ENCODE data around the gene ATP2A3. TPM values are rescaled to one million over a fixed set of nuclear protein-coding genes. Genes with fewer than 3 reads are reported as not detected.
A peak's percentile ranks its signal among the peaks of the same experiment; 100 is the strongest.

Gene ATP2A3
- total RNA-seq, 2 donors from 2014 or later, result 43.8 to 49.5 TPM

DNA sequence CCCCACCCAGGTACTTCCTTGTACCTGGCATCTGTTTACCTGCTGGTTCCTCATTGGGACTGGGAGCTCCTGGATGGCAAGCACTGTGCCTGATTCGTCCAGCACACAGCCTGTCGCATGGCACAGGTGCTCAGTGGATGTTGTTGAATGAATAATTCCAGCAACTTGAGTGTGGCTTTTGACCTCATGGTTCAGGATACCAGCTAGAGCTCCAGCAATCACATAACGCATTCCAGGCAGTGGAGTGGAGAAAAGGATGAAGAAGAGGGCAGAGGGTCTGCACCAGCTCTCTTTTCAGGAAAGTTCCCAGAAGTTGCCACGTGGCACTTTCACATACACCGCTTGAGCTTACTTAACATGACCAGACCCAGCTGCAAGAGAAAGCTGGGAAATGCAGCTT, 70.0 kb downstream of the ATP2A3 start:
- Histone ChIP-seq H3K4me3 (no peak overlapping the region), H3K9me3 (no peaks in the 10 kb centered on the region), H3K4me1 (peaks cover 67% of the 10 kb centered on the region), H3K27ac (peak overlapping the region; percentile 68 to 80 (median 77)), H3K36me3 (replicated peaks in 1 of 2; ENCODE audit: insufficient read depth in 1 of 2, low read depth in 2 of 2) (no peaks in the 10 kb centered on the region), H3K27me3 (no peaks in the 10 kb centered on the region)
- TF ChIP-seq POLR2A (IDR thresholded peaks at IDR 0.05), result no peak
- TF ChIP-seq, protein P1, sequence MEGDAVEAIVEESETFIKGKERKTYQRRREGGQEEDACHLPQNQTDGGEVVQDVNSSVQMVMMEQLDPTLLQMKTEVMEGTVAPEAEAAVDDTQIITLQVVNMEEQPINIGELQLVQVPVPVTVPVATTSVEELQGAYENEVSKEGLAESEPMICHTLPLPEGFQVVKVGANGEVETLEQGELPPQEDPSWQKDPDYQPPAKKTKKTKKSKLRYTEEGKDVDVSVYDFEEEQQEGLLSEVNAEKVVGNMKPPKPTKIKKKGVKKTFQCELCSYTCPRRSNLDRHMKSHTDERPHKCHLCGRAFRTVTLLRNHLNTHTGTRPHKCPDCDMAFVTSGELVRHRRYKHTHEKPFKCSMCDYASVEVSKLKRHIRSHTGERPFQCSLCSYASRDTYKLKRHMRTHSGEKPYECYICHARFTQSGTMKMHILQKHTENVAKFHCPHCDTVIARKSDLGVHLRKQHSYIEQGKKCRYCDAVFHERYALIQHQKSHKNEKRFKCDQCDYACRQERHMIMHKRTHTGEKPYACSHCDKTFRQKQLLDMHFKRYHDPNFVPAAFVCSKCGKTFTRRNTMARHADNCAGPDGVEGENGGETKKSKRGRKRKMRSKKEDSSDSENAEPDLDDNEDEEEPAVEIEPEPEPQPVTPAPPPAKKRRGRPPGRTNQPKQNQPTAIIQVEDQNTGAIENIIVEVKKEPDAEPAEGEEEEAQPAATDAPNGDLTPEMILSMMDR (IDR thresholded peaks at IDR 0.05), result no peak
- no peak for ATAC-seq
- WGBS, 2 donors, result 57 to 67% methylated on average over 4 to 5 of the region's 5 CpGs
- intact Hi-C loops (cut with DNase I), result no loop called here
- DNase-seq, result peak in 1 of 4 donors; percentile 36

DNA sequence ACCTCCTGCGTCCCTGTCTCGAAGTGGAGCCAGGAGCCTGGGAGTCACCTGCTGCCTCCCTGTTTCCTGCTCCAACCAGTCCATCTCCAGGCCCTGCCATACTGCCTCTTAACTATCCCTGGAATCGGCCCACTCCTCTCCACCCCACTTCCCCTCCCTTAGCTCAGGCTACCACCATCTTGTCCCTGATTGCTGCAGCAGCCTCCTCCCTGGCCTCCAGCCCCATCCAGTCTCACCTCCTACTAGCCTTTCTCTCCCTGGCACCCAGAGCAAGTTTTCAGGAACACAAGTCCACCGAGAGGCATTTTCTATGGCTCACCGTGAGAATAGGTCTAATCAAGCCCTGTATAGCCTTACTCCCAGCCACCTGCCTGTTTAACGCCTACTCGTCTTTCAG, 70.5 kb downstream of the ATP2A3 start:
- TF ChIP-seq POLR2A (IDR thresholded peaks at IDR 0.05), result no peak
- TF ChIP-seq, protein P1 (IDR thresholded peaks at IDR 0.05), result no peak
- ATAC-seq (no peak), DNase-seq (no peak)
- H3K9me3 ChIP-seq, result no peaks in the 10 kb centered on the region
- H3K36me3 ChIP-seq (replicated peaks in 1 of 2; ENCODE audit: insufficient read depth in 1 of 2, low read depth in 2 of 2), result no peaks in the 10 kb centered on the region
- H3K4me3 ChIP-seq, result no peak overlapping the region
- intact Hi-C loops (cut with DNase I), result no loop called here
- H3K4me1 ChIP-seq, result peaks cover 67% of the 10 kb centered on the region
- 38 to 45% methylated on average over 7 of the region's 7 CpGs for WGBS, 2 donors
- peak overlapping the region; percentile 68 to 80 (median 77) for H3K27ac ChIP-seq
- H3K27me3 ChIP-seq, result no peaks in the 10 kb centered on the region

DNA sequence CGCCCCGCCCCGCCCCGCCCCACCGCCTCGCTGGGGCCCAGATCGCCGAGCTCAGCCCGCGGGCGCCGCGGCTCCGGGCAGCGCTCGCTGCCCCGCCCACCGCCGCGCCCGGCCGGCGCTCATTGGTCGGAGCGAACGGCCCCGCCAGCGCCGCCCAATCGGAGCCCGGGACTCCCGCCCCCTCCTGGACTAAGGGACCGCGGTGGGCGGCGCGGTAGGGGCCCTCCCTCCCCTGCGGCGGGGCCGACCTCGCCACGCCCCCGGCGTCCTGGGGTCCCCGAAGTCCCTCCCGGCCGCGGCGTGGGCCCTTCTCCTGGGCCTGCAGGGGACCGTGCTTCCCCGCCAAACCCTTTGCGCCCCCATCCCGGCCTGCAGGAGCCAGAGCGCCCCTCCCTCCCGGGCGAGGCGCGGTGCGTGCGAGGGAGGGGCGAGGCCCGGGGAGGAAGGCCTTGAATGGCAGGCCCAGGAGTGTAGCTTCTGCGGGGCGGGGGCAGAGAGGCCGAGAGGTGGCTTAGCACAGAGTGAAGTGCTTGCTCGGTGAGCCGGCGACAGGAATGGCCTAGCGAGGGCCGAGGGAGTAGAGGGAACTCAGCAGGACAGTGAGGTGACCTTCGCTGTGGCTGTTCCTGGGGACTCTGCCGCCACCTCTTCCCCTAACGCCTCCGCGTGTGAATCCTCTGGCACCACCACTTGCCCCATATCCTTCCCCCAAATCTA, 71.1 kb downstream of the ATP2A3 start, which contains the start of gene CAMKK1:
TSS of gene CAMKK1 (minus strand) at position 51 of the 717 bp plus-strand sequence. CDS start 7,366 bp downstream, outside the sequence.
- Histone ChIP-seq H3K36me3 (replicated peaks in 1 of 2; ENCODE audit: insufficient read depth in 1 of 2, low read depth in 2 of 2) (no peaks in the 10 kb centered on the region), H3K4me3 (peak within 1 kb of the TSS; percentile 44 to 67), H3K27ac (peak within 1 kb of the TSS; percentile 68 to 80 (median 77)), H3K27me3 (no peaks in the 10 kb centered on the region), H3K4me1 (peaks cover 69% of the 10 kb centered on the region), H3K9me3 (no peaks in the 10 kb centered on the region)
- peak in 2 of 3 donors; percentile 58 to 68 for TF ChIP-seq POLR2A (IDR thresholded peaks at IDR 0.05)
- TF ChIP-seq, protein P1 (IDR thresholded peaks at IDR 0.05), result peak in 2 of 7 experiments; percentile 21 to 29
- DNase-seq (peak; percentile 90 to 93 (median 90)), ATAC-seq (peak; percentile 86)
- intact Hi-C loops (cut with DNase I), result no loop called here
- 6 to 17% methylated on average over 8 to 40 of the region's 75 CpGs for WGBS, 2 donors

DNA sequence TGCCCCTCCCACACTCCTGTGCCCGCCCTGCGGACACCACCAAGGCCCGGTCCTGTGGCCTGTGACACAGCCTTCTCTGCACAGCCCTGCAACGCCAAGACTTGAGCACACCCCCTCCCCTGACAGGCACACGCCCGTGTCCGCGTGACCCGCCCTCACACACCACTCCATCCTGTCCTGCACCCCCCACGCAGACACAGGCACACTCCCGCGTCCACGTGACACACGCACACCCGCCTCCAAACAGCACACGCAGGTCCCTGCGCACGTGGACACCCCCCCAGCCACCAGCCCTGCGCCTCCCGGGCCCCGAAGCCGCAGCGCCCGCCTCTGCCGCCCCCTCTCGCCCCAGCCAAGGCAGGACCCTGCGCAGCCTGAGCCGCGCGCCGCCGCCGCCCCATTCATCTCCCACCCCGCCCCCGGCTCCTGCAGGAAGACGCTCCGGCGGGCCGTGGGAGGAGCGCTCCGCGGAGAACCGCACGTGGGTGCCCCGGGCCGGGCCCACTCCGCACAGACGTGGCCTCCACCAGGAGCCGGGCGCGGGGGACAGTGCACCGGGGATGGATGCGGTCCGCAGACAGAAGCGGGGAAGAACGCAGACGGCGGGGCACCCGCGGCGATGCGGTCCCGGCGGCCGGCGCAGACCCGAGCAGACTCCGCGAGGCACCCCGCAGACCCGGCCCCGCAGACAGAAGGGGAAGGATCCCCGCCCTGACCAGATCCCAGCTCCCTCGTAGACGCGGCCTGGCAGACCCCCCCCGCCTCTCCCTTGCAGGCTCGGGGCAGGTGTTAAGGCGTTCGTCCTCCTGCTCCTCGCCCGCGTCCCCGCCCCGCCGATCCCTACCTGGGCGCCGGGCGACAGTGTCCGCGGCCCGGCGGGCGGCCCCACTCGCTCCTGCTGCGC, 71.9 kb downstream of the ATP2A3 start:
- H3K36me3 ChIP-seq (replicated peaks in 1 of 2; ENCODE audit: insufficient read depth in 1 of 2, low read depth in 2 of 2), result no peaks in the 10 kb centered on the region
- peak overlapping the region; percentile 44 to 65 for H3K4me3 ChIP-seq
- H3K27me3 ChIP-seq, result no peaks in the 10 kb centered on the region
- no peaks in the 10 kb centered on the region for H3K9me3 ChIP-seq
- peaks cover 75% of the 10 kb centered on the region for H3K4me1 ChIP-seq
- intact Hi-C loops (cut with DNase I), result no loop called here
- peak in 1 of 3 donors; percentile 17 for TF ChIP-seq POLR2A (IDR thresholded peaks at IDR 0.05)
- TF ChIP-seq, protein P1 (IDR thresholded peaks at IDR 0.05), result no peak
- 0% methylated on average over 7 to 68 of the region's 96 CpGs for whole genome bisulfite sequencing, 2 donors
- DNase-seq, result peak; percentile 58 to 83 (median 75)
- peak overlapping the region; percentile 45 to 73 (median 57) for H3K27ac ChIP-seq
- ATAC-seq, result peak; percentile 3

Data from body of pancreas (tissue), 4 donors.